Stimulated activated CD8-positive, alpha-beta memory T cell treated with anti-CD3 and anti-CD28 coated beads, Interleukin-4, amount 100 ng/mL, for 4 hours (primary cell): ENCODE results near the gene PLPP2.

Source experiments
- DNase-seq, 2 donors: peaks; one replicate each; pipeline ENCODE4 v3.0.0-alpha.2; 2020; ENCODE audit warnings: low read depth in 2 of 2, low spot score in 1 of 2

Gene PLPP2

GRCh38 chr19:291006-291521, at the start of gene PLPP2:
Gene PLPP2 (minus strand): TSS chr19:291403. CDS start chr19:291336, 67 bp downstream.
- DNase-seq, result no peak

DNA sequence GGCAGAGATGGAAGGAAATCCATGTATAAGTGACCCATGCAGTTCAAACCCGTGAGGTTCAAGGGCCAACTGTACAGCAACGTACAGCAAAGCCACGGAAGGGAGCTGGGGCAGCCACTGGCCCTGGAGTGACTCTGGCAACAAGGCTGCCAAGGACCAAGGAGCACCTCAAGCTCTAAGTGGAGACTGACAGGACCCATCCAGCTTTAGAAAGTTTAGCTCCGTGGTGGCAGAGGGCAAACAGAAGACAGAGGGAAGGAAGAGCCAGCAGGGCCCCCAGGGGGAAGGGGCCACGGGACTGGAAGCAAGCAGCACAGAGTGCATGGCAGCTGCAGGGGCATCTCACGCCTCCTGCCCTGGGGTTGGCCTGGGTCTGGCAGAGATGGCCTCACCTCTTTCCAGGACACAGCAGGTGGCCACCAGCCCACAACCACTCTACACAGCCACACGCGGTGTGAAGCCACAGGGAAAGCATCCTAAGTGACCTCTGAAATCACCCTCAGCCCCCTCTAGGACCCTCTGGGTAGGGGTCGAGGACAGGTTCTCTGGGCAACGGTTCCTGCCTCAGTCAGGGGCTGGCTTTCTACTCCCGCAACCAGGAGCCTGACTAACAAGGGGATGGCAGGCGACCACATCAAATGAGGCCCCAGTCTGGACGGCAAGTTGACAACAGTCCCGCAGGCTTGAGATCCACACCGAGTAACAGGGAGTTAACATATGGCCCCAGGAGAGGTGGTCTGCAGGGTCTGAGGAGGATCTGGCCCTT, 49.6 kb upstream of the PLPP2 start:
- DNase-seq, result no peak

DNA sequence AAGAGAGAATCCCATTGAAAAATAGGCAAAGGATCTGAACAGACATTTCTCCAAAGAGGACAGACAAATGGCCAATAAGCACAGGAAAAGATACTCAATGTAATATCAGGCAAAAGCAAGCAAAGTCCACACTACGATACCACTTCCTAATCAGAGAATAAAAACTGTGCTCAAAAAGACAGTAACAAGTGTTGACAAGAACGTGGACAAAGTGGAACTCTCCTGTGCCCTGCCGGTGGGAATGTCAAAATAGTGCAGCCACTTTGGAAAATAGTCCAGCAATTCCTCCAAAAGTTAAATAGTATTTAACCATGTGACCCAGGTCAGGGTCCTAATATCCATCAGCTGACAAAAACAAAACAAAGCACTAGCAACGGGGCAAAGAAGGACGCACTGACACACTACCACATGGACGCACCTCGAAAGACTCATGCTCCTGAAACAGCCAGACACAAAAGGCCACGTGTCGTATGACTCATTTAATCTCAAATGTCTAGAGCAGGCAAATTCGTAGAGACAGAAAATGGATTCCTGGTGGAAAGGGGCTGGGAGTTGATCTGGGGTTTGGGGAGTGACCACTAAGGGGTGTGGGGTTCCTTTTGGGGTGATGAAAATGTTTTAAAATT, 48.2 kb upstream of the PLPP2 start:
- DNase-seq, result no peak

DNA sequence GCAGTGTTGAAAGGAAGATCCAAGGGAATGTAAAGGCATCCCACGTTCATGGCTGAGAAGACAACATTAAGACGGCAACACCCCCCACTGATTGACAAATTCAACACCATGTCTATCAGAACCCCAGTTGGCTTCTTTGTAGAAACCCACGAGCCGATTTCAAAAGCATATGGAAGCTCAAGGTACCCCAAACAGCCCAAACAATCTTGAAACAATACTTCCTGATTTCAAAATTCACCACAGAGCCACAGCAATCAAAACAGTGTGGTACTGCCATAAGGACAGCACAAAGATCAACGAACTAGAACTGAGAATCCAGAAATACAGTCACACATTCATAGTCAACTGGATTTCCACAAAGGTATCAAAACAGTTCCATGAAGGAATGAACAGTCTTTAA, 47.2 kb upstream of the PLPP2 start:
- DNase-seq, result no peak

- DNase-seq, result no peak
Measured at GRCh38 chr19:336067-336614, 44.9 kb upstream of the PLPP2 start.

DNA sequence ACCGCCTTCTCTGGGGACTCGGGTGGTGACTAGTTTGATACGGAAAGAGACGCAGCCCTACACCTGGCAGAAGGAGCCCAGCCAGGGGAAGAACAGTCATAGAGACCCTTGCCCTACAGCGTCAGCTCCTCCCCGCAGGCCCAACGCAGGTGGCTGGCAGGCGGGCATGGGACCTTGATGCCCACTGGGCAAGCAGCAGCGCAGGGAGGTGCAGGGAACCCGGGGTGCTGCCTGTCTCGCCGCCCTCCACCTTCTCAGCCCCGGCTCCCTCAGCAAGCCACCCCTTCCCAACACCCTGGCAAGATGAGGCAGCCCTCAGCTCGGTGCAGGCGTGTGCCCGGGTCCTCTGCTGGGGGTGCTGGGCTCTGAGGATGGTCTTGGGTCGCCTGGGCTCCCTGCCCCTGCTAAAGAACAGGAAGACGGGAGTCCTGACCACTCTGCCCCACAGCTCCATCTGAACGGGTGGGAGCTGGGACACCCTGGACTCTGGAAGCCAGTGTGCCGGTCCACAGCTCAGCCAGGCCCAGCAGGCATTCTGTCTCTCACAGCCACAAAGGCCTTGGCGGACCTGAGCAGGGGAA, 44.4 kb upstream of the PLPP2 start:
- DNase-seq, result no peak

GRCh38 chr19:335072-335471, 43.9 kb upstream of the PLPP2 start:
- DNase-seq, result no peak

GRCh38 chr19:334296-335071, 43.3 kb upstream of the PLPP2 start:
- DNase-seq, result no peak

DNA sequence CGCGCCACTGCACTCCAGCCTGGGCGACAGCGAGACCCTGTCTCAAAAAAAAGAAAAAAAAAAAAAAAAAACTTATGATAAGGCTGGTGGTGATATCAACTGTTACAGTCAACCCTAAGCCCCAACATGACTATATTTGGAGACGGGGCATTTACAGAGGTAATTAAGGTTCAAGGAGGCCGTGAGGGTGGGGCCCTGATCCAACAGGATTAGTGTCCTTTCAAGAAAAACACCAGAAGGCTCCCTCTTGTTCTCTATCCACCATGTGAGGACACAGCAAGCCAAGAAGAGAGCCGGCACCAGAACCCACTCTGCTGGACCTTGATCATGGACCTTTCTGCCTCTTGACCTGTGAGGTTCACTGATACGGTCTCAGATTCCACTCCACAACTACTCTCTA, 39.3 kb upstream of the PLPP2 start:
- DNase-seq, result no peak

GRCh38 chr19:329876-330275, 38.7 kb upstream of the PLPP2 start:
- no peak for DNase-seq

GRCh38 chr19:328025-328505, 36.9 kb upstream of the PLPP2 start:
- no peak for DNase-seq

DNA sequence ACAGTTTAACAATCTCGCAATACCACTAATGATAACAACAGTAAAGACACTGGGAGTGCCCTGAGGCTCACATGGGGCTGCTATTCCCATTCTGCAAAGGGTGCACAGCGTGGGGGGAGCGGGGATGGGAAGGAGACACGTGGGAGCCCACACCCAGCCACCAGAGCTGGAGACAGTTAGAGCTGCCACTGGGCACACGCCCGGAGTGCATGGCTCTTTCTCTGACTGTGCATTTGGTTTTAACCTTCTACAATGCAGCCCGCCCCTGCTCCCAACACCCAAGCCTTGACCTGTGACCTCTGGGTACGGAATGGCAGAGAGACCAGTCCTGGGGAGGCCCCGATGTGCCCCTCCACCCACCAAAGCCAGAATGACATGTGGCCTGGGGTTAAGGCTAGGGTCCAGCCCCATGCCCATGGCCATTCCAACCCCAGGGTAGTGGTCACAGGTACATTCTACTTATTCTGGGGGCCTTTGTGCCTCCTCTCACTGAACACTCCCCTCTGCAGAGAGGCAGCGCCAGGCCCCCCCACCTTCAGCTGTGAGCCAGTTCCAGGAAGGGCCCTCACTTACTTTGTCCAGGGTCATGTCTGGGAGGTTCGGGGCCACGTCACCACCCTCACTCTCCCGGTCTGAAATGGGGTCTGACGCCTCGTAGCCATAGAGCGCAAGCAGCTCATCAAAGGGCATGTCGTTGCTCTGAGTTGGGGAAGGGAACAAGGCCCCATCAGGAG, 36.3 kb upstream of the PLPP2 start:
- DNase-seq, result no peak

DNA sequence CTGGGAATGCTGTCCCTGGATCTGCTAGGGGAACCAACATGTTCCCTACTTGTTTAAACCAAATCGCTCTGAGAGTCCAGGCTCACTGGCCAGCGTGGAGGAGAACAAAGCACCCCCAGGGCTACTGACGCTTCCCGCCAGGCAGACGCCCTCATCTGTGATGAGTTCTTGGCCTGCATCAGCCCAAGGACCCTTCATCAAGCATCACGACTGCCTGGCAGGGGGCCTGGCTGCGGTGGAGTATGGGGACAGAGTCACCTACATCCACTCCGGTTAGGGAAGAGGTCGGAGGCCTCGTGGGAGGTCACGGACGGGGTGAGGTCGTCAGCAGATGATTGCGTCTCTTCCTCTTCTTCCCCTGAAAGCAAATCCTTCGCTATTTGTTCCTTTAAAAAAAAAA, 35.7 kb upstream of the PLPP2 start:
- no peak for DNase-seq

DNA sequence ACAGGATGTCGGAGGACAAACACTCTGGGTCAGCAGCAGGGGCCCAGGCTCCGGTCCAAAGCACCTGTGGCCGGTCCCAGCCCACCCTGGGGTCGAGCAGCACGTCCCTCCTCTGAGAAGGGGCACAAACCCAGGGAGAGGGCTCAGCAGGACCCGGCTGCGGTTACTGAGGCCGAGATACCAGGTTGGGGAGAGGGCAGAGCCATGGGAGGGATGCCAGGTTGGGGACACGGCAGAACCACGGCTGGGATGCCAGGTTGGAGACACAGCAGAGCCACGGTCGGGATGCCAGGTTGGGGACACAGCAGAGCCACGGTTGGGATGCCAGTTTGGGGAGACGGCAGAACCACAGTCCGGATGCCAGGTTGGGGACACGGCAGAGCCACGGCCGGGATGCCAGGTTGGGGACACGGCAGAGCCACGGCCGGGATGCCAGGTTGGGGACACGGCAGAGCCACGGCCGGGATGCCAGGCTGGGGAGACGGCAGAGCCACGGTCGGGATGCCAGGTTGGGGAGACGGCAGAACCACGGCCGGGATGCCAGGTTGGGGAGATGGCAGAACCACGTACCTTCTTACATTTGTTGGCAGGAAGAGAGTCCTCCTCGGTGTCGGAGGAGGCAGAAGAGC, 34.8 kb upstream of the PLPP2 start:
- no peak for DNase-seq

- no peak for DNase-seq
Measured at GRCh38 chr19:325173-325936, 34.2 kb upstream of the PLPP2 start.

- no peak for DNase-seq
Measured at GRCh38 chr19:324716-325115, 33.5 kb upstream of the PLPP2 start.

DNA sequence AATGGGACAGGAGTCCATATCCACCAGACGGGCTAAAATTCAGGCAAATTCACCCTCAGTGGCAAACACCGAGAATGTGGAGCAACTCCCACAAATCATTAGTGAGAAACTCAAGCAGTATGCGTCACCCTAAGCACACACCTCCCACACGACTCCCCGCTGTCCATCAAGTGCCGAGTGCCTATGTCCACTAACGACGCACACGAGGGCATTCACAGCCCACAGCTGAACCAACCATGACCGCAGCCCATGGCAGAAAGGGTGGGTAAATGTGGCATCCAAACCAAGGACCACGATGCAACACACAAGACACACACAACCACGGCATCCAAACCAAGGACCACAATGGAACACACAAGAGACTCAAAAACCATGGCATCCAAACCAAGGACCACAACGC, 31.4 kb upstream of the PLPP2 start:
- DNase-seq, result no peak

DNA sequence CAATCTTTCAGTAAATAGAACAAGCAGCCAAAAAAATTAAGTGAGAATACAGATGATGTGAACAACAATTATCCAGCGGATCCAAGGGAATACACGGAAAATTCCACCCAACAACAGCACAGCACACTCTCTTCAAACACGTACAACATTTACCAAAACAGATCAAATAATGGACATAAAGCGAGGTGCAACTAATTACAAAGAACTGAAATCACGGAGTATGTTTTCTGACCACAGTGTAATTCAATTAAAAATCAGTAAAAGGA, 27.2 kb upstream of the PLPP2 start:
- no peak for DNase-seq

DNA sequence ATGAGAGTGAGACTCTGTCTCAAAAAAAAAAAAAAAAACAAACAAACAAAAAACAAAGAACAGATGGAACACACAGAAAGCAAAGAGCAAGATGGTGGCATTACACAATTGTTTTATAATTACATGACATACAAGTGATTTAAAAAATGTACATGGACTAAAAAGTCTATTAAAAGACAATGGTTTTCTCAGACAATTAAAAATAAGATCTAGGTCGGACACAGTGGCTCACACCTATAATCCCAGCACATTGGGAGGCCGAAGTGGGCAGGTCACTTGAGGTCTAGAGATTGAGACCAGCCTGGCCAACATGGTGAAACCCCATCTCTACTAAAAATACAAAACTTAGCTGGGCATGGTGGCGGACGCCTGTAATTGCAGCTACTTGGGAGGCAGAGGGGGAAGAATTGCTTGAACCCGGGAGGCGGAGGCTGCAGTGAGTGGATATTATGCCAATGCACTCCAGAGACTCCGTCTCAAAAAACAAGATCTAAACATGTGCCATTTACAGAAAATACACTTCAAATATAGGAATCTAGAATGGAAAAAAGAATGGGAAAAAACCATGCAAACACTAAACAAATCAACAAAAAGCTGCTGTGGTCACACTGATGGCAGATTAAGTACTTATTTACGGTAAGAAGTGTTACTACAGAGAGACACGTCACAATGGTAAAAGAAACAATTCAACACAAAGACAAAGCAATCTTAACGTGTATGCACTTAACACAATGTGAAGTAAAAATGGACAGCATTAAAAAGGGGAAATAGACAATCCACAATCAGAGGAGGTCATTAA, 26.7 kb upstream of the PLPP2 start:
- no peak for DNase-seq
